GM18867 (cell line): ENCODE measurements around the gene SLC9C1.
A peak's percentile ranks its signal among the peaks of the same experiment; 100 is the strongest.
"Not testable (repeated sequence)": the region's sequence is repeated elsewhere in the genome, so short reads cannot be mapped to it uniquely, and the experiment has no call there.

Experiments
- ATAC-seq: cut with Tn5 transposase; IDR thresholded peaks from one replicate; pipeline ENCODE4 v1.9.1; 2021; ENCODE audit warnings: mild to moderate bottlenecking, moderate library complexity; ENCODE audit not compliant: unreplicated experiment

The SLC9C1 gene

DNA sequence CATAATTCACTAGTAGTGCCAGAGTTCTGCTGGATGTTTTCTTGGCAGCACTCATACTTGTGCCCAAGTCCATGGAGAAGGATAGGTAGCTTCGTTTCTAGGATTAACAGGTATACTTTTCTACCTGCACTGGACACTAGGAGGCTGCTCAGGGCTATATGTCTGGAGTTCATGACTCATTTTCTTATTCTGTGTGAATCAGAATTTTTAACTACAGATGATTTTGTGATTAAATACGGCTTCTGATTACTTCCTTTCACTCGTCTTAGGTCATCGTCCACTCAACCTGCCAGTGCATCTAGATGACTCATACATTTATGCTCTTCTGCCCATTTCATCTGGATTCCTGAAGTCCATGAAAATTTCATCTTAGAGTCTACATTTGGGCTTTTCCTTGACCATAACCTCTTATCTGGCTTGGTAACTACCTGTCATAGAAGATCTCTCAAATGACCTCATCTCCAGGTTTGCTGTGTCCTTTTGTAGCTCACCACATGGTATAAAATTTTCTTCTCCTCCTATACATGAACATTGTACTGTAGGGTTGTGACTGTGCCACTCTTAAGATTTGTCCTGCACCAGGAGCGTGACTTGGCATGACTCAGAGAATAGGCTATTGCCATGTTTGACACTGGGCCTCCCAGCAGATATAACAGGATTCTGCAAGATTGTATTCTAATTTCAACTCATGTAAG lies 94.2 kb downstream of the SLC9C1 start:
- ATAC-seq, result no peak

GRCh38 chr3:112197131-112197530 lies 96.9 kb downstream of the SLC9C1 start:
- no peak for ATAC-seq

DNA sequence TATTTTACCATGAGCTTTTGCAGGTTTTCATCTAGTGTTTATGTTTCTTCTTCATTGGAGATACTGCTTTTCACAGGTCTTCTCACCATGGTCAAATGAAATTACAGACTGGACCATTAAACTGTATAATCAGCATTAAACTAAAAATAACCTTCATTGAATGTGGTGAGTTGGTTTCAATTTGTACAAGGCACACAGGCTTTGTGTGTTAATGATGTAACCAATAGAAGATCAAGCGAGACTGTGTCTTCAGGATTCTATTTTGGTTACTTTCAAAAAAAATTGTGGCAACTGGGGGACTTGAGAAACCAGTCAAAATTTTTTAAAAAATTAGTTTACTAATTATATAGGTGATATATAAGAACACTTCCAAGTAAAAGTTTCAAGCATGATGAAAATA lies 106.7 kb downstream of the SLC9C1 start:
- ATAC-seq, result no peak

- ATAC-seq, result not testable (repeated sequence)
Observed at GRCh38 chr3:112185423-112186035, 108.5 kb downstream of the SLC9C1 start.

GRCh38 chr3:112175646-112176045 lies 118.4 kb downstream of the SLC9C1 start:
- ATAC-seq, result no peak

GRCh38 chr3:112175037-112175436 lies 119.0 kb downstream of the SLC9C1 start:
- no peak for ATAC-seq

DNA sequence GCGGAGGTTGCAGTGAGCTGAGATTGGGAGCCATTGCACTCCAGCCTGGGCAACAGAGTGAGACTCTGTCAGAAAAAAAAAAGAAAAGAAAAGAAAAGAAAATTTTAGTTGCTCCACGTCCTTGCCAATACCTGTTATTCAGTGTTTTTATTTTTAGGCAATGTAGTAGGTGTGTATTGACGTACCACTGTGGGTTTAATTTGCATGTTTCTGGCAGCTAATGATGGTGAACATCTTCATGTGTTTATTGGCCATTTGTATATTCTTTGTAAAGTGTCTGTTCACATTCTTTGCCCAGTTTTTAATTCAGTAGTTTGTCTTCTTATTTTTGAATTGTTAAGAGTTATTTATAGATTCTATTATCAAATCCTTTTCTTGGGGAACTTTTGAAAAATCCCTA lies 122.9 kb downstream of the SLC9C1 start:
- no peak for ATAC-seq

GRCh38 chr3:112170046-112170445 lies 124.0 kb downstream of the SLC9C1 start:
- ATAC-seq, result no peak

DNA sequence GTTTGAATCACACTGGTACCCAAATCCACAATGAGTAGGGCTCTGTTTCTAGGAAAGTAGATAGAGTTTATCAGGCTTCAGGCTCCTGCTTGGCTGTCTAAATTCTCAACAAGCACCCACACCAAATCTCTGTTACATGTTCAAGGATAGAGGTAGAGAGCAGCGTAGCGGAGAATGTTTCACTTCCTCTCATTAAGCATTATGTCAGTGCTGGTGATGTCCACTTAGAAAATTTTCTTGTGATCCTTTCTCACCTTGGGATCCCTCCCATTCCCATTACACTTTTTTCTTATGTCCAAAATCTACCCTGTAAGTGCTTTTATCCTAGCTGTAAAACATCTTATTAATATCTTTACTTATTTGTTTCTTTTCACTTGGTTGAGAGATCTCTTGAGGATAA lies 126.3 kb downstream of the SLC9C1 start:
- peak; percentile 70 for ATAC-seq

DNA sequence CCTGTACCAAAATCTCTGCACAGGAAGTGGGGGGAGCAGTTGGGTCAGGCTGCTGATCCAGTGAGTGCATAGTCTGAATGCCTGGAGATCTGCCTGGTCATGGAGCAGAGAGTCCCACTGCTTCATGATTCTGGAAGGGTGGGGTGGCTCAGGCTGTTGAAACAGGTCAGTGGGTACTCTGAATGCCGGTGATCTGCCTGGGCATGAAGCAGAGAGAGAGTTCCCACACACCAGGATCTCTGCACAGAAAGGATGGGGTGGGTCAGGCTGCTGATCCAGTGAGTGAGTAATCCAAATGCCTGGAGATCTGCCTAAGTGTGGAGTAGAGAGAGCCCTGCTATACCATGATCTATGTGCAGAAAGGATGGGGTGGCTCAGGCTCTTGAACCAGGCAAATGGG lies 144.9 kb downstream of the SLC9C1 start:
- ATAC-seq, result no peak

DNA sequence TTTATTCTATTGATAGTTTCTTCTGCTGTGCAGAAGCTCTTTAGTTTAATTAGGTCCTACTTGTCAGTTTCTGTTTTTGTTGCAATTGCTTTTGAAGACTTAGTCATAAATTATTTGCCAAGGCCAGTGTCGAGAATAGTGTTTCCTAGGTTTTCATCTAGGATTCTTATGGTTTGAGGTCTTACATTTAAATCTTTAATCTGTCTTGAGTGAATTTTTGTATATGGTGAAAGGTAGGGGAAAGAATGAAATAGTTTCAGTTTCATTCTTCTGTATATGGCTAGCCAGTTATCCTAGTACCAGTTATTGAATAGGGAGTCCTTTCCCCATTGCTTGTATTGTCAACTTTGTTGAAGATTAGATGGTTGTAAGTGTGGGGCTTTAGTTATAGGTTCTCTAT lies 150.3 kb downstream of the SLC9C1 start:
- no peak for ATAC-seq

- peak; percentile 80 for ATAC-seq
Observed at GRCh38 chr3:112143251-112143650, 150.8 kb downstream of the SLC9C1 start.

- ATAC-seq, result no peak
Observed at GRCh38 chr3:112141293-112141692, 152.7 kb downstream of the SLC9C1 start.

DNA sequence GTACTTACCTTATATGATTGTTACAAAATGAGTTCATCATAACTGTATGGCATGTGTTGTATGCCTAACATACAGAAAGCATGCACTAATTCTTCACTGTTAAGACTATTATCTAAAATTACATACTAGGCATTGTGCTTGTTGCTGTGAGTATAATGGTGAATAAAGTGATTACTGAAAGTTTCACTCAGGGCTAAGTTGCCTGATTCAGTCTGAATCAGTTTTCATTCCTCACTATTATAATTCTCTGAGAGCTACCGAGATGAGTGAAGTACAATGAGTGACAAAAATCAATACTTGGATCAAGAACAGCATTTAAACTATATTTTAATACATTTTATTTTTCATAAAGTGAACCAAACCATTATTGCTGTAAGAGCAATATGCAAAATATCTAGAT lies 153.4 kb downstream of the SLC9C1 start:
- ATAC-seq, result no peak

GRCh38 chr3:112138219-112138969 lies 155.6 kb downstream of the SLC9C1 start:
- no peak for ATAC-seq

GRCh38 chr3:112137781-112138180 lies 156.2 kb downstream of the SLC9C1 start:
- no peak for ATAC-seq

GRCh38 chr3:112136959-112137693 lies 156.9 kb downstream of the SLC9C1 start:
- ATAC-seq, result peak; percentile 31

GRCh38 chr3:112136046-112136445 lies 158.0 kb downstream of the SLC9C1 start:
- no peak for ATAC-seq

DNA sequence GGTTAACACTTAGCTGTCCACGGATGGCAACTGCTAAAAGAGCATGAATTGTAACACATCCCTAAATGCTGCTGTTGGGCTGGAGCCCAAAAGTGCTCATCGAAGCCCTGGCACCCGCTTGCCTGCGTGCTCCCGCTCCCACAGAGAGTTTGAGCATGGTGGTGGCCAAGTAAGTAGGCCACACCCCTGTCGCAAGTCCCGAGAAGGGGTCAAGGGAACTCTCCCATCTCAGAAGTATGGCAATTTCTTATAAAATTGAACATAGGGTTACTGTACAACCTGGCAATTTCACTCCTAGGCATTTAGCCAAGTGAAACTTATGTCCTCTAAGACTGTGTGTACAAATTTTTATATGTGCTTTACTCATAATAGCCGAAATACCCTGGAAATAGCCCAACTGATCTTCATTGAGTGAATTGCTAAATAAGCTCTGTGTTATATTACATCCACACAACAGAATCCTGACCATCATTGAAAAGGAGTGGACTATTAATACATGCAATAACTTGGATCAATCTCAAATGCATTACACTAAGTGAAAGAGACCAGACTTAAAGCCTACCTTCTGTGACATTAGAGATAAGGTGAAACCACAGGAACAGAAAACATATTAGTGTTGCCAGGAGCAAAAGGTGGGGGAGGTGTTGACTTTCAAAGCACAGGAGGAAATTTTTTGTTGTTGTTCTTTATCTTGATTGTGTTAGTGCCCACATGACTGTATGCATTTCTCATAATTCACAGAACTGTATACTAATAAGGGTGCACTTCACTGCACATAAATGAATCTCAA lies 159.5 kb downstream of the SLC9C1 start:
- ATAC-seq, result no peak

- ATAC-seq, result no peak
Observed at GRCh38 chr3:112133626-112134334, 160.2 kb downstream of the SLC9C1 start.
